Measurements from ENCODE around the gene PGLYRP2. TPM values are rescaled to one million over a fixed set of nuclear protein-coding genes. Genes with fewer than 3 reads are reported as not detected.

PGLYRP2 gene
- total RNA-seq, 1 experiment from 2014 or later = not detected

- no peaks in the 10 kb centered on the region for H3K27me3 ChIP-seq (ENCODE audit: insufficient read depth, low read length)
- POLR2A ChIA-PET = no interaction called here
- CTCF ChIA-PET = no interaction called here
- no peaks in the 10 kb centered on the region for H3K9me3 ChIP-seq (ENCODE audit: control insufficient read depth in 1 of 2, insufficient read depth in 1 of 2, low read depth in 1 of 2, low read length in 2 of 2)
- no peak overlapping the region for H3K9ac ChIP-seq (ENCODE audit: low read length)
- BruUV-seq (replicated peaks) = no TSS peak
- no peaks in the 10 kb centered on the region for H4K20me1 ChIP-seq (ENCODE audit: insufficient read depth)
- H3K9me2 ChIP-seq (ENCODE audit: insufficient read depth) = no peaks in the 10 kb centered on the region
- intact Hi-C loops (cut with micrococcal nuclease) = loop anchor here (1.0 kb wide), 1 partner anchor 15 kb away; no protein-coding TSS in a partner anchor
- no peaks in the 10 kb centered on the region for H3K36me3 ChIP-seq (ENCODE audit: control insufficient read depth in 1 of 2, insufficient read depth in 2 of 2, low read length in 2 of 2)
- ATAC-seq = no peak
- no peak overlapping the region; a peak in 1 of 4 replicates for H3K4me3 ChIP-seq (replicated peaks in 1 of 2; ENCODE audit: low read depth in 1 of 2, low read length in 2 of 2)
- H3K27ac ChIP-seq (ENCODE audit: low read depth, low read length) = no peak overlapping the region
- no peak overlapping the region for H2AFZ ChIP-seq (ENCODE audit: low read depth, low read length, poor library complexity, severe bottlenecking)
- no peak for DNase-seq (ENCODE audit: low read depth, low spot score)
- H3K4me2 ChIP-seq (ENCODE audit: low read length) = peak overlapping the region; percentile 95; the same call in 1 of the 2 replicates
- TF ChIP-seq SP1 (IDR thresholded peaks at IDR 0.05; ENCODE audit: low read depth) = no peak
- TF ChIP-seq EGR1 (IDR thresholded peaks at IDR 0.05; ENCODE audit: low read depth) = no peak
- TF ChIP-seq SIN3A (IDR thresholded peaks at IDR 0.05; ENCODE audit: low read depth) = no peak
- TF ChIP-seq CEBPB (IDR thresholded peaks at IDR 0.05; ENCODE audit: low read depth) = no peak
- TF ChIP-seq SRF (IDR thresholded peaks at IDR 0.05; ENCODE audit: low read depth) = no peak
- no peak for TF ChIP-seq CBX3 (IDR thresholded peaks at IDR 0.05; ENCODE audit: low read depth)
- no peak for TF ChIP-seq ZNF274 (IDR thresholded peaks at IDR 0.05; ENCODE audit: low read depth, low read length)
- TF ChIP-seq REST (IDR thresholded peaks at IDR 0.05; ENCODE audit: low read depth) = no peak
- no peak for TF ChIP-seq ZFX (IDR thresholded peaks at IDR 0.05)
- no peak for TF ChIP-seq ELF1 (IDR thresholded peaks at IDR 0.05; ENCODE audit: borderline replicate concordance, low read depth)
- no peak for TF ChIP-seq EZH2phosphoT487 (IDR thresholded peaks at IDR 0.05; ENCODE audit: borderline replicate concordance)
- no peak for TF ChIP-seq CTCF (IDR thresholded peaks at IDR 0.05 in 2 of 3, conservative IDR thresholded peaks at IDR 0.05 in 1 of 3; ENCODE audit: borderline replicate concordance in 1 of 3, insufficient read depth in 1 of 3, low read depth in 2 of 3, low read length in 2 of 3)
- no peaks in the 10 kb centered on the region for H3K79me2 ChIP-seq (ENCODE audit: insufficient read depth, low read length)
- H3K4me1 ChIP-seq (ENCODE audit: control insufficient read depth in 1 of 2, insufficient read depth in 2 of 2, low read length in 2 of 2) = peaks cover 15 to 38% of the 10 kb centered on the region in 2 experiments; a peak in 3 of 4 replicates
- RAD21 ChIA-PET (ENCODE audit: low non-redundant PET in 1 of 2, low total read pairs in 2 of 2, uncharacterized antibody in 2 of 2, unreplicated experiment in 2 of 2) = no interaction called here
Observed at GRCh38 chr19:15448044-15448777, 31.1 kb downstream of the PGLYRP2 start.
